ENCODE results near the gene MADCAM1.

Gene MADCAM1

DNA sequence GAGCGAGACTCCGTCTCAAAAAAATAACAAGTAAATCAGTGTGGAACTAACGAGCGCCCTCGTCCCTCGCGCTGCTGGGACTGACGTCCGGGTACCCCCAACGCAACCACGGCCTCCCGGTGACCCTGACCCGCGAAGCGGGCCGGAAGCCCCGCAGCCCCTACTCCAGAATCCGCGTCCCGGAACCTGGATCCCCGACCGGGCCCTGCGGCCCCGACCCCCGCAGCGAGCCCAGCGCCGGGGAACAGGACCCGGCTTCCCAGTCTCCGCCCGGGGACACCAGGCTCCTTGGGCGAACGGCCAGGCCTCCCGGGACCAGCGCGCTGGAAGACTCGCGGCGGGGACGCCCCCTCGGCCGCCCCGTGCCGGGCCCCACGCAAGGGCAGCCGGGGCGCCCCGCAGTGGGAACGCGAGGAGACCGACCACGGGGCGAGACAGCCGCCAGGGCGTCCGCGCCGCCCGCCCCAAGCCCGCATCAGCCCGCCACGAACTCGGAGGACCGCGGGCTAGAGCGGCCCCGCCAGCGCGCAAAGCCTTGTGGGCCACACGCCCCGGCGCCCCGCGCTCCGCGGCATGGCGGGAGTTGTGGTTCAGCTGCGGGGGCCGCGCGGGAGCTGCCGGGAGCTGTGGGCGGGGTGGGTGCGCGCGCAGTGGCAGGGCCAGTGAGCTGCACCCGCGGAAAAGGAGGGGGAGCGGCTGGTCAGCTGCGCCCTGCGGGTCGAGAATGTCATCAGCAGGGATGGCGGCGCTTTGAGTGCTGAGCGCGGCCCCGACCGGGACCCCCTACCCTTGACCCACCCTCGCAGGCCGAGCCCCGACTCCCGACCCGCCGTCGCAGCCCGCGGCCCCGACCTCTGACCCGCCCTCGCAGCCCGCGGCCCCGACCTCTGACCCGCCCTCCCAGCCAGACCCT lies 7.5 kb upstream of the MADCAM1 start:
- DNase-seq (ENCODE audit: low read depth in 2 of 2): peak; percentile 86 to 88

DNA sequence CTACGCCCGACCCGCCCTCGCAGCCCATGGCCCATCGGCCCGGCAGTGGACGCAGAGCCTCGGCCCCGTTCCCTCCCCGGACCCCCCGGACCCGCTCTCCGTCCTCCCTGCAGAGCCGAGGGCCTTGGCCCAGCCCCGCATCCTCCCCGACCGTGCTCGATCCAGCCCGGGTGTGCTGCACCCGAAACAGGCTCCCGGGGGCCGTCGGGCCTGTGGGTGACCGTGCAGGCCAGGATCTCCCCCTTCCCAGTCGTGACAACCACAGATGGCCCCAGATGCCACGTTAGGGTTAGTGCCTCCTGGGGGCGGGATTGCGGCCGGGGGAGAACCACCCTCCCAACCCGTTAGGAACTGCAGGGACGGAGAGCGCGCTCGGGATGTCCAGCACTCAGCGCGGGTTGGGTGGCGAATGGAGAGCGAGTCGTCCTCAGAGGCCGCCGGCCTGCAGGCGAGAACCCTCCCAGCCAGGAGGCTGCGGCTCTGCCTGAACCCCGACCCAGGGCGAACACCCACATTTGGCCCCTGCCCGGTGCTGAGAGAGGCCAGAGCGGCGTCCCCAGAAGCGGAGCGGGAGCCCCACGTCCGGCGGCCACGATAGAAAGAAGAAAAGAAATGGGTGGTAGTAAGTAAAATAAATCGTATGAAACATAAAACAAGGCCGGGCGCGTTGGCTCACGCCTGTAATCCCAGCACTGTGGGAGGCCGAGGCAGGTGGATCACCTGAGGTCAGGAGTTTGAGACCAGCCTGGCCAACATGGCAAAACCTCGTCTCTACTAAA lies 6.7 kb upstream of the MADCAM1 start:
- DNase-seq (ENCODE audit: low read depth in 2 of 2): no peak

- no peak for DNase-seq (ENCODE audit: low read depth in 2 of 2)
These were observed 5.0 kb upstream of the MADCAM1 start for GRCh38 chr19:491146-491741.

DNA sequence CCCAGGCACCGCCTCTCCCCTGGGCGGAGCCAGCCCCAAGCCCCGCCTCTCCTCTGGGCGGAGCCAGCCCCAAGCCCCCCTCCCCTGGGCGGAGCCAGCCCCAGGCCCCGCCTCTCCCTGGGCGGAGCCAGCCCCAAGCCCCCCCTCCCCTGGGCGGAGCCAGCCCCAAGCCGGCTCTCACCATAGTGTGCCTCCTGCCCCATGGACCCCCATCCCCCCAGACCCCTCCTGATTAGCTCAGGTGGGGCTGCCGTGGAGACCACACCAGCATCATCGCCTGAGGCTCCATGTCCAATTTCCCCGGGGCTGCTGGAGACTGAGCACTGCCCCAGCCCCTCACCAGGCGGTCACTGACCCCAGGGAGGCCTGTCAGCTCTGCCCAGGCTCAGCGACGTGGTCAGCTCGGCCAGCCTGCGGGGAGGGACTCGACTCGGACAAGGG lies 4.2 kb upstream of the MADCAM1 start:
- DNase-seq (ENCODE audit: low read depth in 2 of 2): no peak

DNA sequence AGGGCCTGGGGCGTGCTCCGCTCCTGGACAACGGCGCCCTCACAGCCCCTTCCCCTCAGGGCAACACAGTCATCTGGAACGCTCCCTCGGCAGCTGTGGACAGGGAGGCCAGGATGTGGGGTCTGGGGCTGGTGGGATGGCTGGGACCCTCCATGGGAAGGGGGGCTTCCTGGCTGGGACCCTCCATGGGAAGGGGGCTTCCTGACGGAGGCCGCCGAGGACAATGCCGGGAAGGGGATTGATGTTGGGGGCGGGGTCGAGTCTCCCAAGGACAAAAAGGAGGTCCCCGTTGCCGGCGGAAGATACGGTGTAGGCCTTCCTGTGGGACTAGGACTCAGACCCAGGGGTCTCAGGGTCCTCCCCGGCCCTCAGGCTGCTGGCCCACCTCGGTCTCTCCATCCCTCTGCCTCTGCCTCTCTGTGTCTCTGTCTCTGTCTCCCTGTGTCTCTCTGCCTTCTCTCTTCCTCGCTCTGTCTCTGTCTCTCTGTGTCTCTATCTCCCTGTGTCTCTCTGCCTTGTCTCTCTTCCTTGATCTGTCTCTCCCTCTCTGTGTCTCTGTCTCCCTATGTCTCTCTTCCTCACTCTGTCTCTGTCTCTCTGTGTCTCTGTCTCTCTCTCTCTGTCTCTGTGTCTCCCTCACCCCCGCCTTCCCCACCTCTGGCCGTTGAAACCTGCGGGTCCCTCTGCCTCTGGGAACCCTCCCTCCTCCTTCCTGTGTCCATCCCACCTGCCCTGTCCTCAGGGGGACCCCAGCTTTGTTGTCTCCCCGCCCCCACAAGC lies 2.7 kb upstream of the MADCAM1 start:
- DNase-seq (ENCODE audit: low read depth in 2 of 2): no peak

- no peak for DNase-seq (ENCODE audit: low read depth in 2 of 2)
These were observed 1.9 kb upstream of the MADCAM1 start for GRCh38 chr19:494171-495080.

- no peak for DNase-seq (ENCODE audit: low read depth in 2 of 2)
These were observed 1.2 kb upstream of the MADCAM1 start for GRCh38 chr19:495081-495401.

DNA sequence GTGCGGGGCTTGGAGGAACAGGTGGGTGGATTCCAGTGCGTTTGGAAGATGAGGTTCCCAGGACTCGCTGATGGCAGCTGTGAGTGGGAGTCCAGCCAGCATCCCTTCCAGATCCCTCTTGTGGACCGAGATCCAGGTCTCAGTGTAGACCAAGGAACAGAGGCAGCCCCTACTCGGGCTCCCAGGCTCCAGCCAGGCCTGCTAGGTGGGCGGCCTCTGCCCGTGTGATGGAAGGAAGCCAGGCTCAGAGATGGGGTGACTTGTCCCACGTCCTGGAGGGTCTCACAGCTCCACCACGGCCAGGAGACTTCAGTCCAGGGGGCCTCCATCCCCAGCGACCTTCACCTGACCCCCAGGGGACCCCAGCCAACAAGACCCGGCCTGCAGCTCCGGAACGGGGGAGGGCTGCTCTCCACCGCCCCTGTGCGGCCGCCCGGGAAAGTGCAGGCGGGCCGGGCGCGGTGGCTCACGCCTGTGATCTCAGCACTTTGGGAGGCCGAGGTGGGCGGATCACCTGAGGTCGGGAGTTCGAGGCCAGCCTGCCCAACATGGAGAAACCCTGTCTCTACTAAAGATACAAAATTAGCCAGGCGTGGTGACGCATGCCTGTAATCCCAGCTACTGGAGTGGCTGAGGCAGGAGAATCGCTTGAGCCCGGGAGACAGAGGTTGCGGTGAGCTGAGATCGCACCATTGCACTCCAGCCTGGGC lies 729 bp upstream of the MADCAM1 start:
- DNase-seq (ENCODE audit: low read depth in 2 of 2): no peak

DNA sequence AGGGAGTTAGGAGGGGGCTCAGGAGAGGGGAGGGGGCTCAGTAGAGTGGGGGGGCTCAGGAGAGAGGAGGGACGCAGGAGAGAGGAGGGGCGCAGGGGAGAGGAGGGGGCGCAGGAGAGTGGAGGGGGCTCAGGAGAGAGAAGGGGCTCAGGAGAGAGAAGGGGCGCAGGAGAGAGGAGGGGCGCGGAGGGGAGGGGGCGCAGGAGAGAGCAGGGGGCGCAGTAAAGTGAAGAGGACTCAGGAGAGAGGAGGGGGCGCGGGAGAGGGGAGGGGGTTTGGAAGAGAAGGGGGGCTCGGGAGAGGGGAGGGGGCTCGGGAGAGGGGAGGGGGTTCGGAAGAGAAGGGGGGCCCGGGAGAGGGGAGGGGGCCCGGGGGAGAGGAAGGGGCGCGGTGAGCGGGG lies 700 bp downstream of the MADCAM1 start:
- DNase-seq (ENCODE audit: low read depth in 2 of 2): no peak

DNA sequence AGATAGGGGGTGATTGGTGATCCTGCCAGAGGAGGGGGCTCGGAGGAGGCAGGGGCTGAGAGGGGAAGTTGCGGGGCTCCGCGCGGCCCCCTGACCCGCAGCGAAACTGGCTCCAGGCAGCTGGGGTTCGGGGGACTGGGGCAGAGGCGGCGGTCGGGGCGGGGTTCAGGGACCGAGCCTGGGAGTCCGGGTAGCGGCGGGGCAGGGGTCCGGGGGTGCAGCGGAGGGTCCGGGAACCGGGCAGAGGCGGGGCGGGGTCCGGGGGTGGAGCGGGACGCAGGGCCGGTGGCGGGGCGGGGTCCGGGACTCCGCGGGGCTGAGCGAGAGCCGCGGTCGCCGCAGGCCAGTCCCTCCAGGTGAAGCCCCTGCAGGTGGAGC lies 1.2 kb downstream of the MADCAM1 start:
- no peak for DNase-seq (ENCODE audit: low read depth in 2 of 2)

GRCh38 chr19:497869-498510 lies 1.7 kb downstream of the MADCAM1 start:
- DNase-seq (ENCODE audit: low read depth in 2 of 2): no peak

- DNase-seq (ENCODE audit: low read depth in 2 of 2): no peak
These were observed 2.2 kb downstream of the MADCAM1 start for GRCh38 chr19:498511-498891.

- DNase-seq (ENCODE audit: low read depth in 2 of 2): no peak
These were observed 2.8 kb downstream of the MADCAM1 start for GRCh38 chr19:498977-499623.

DNA sequence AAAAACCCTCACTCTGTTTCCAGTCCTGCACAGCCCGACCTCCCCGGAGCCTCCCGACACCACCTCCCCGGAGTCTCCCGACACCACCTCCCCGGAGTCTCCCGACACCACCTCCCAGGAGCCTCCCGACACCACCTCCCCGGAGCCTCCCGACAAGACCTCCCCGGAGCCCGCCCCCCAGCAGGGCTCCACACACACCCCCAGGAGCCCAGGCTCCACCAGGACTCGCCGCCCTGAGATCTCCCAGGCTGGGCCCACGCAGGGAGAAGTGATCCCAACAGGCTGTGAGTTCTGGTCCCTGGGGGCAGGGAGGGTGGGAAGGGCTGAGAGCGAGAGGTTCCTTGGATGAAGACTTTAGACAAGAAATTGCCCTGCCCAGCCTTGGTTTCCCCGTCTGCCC lies 5.4 kb downstream of the MADCAM1 start:
- no peak for DNase-seq (ENCODE audit: low read depth in 2 of 2)

DNA sequence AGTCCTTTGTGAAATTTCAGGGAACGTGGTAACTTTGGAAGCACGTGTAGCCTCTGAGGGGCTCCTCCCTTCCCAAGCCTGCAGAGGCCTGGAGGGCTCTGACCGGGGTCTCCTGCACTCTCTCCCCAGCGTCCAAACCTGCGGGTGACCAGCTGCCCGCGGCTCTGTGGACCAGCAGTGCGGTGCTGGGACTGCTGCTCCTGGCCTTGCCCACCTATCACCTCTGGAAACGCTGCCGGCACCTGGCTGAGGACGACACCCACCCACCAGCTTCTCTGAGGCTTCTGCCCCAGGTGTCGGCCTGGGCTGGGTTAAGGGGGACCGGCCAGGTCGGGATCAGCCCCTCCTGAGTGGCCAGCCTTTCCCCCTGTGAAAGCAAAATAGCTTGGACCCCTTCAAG lies 8.3 kb downstream of the MADCAM1 start:
- DNase-seq (ENCODE audit: low read depth in 2 of 2): no peak

- peak; percentile 100 for DNase-seq (ENCODE audit: low read depth in 2 of 2)
These were observed 10.4 kb downstream of the MADCAM1 start for GRCh38 chr19:506404-507285.

DNA sequence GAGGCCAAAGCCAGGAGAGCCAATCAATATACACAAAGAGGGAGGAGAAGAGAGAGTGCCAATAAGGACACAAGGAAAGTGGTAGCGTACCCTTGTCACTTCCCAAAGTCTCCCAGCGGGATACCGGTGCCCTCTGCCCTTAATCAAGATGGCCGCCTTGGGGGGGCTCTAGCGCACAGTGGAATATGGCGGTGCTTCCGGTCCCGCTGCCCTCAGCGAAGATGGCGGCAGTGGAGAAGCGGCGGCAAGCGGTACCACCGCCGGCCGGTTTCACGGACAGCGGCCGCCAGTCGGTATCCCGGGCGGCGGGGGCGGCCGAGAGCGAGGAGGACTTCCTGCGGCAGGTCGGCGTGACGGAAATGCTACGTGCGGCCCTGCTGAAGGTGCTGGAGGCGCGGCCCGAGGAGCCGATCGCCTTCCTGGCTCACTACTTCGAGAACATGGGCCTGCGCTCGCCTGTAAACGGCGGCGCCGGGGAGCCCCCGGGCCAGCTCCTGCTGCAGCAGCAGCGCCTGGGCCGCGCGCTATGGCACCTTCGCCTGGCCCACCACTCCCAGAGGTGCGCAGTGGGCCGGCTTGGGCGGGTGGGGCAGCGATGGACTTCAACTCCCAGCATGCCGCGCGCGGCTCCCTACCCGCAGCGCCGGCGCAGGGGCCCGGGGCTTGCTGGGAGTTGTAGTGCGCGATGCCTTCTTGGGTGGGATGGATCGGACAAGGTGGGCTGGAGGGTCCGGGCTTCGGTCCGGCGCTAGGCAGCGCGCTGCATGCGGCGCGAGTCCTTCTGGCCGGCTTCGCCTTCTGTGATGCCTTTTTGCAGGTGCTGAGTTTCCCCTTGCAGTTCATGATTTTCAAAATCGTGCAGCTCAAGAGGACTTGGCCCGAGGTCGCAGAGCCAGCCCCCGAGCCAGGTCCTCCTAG lies 11.3 kb downstream of the MADCAM1 start, which contains the start of gene TPGS1:
Gene TPGS1 (plus strand): TSS at position 212 of the 918 bp plus-strand sequence. CDS start 10 bp downstream, at position 222.
- DNase-seq (ENCODE audit: low read depth in 2 of 2): peak in 1 of 2 experiments; percentile 42

Data from fibroblast of skin of left quadriceps (primary cell).